ENCODE measurements around the gene RAD51C. TPM values are rescaled to one million over a fixed set of nuclear protein-coding genes. Genes with fewer than 3 reads are reported as not detected.

The RAD51C gene
- total RNA-seq, 4 donors from 2014 or later, result 7.9 to 18.4 (median 15.0) TPM

- H3K4me3 ChIP-seq (ENCODE audit: low read depth, poor library complexity, severe bottlenecking), result peak within 1 kb of the TSS; percentile 46
- intact Hi-C loops (cut with DNase I; ENCODE audit: low total_unique reads), result no loop called here
- no peak for TF ChIP-seq CTCF (IDR thresholded peaks at IDR 0.05)
- TF ChIP-seq POLR2A (IDR thresholded peaks at IDR 0.05), result no peak
- DNase-seq (ENCODE audit: low spot score in 2 of 2), result no peak
- 92% methylated on average over 11 to 19 of the region's 19 CpGs for WGBS, 2 donors
Measured at GRCh38 chr17:58691701-58692238, 632 bp upstream of the RAD51C start, which contains the start of gene TEX14. TEX14 (minus strand) TSS chr17:58692045; CDS start chr17:58652001, 40,044 bp downstream.

- TF ChIP-seq CTCF (IDR thresholded peaks at IDR 0.05) (no peak), POLR2A (IDR thresholded peaks at IDR 0.05) (no peak)
- WGBS, 2 donors, result 56 to 59% methylated on average over 8 of the region's 8 CpGs
- H3K4me3 ChIP-seq (ENCODE audit: low read depth, poor library complexity, severe bottlenecking), result no peak overlapping the region
- DNase-seq (ENCODE audit: low spot score in 2 of 2), result no peak
- intact Hi-C loops (cut with DNase I; ENCODE audit: low total_unique reads), result no loop called here
Measured at GRCh38 chr17:58693208-58693607, 806 bp downstream of the RAD51C start.

- TF ChIP-seq POLR2A (IDR thresholded peaks at IDR 0.05) (no peak), CTCF (IDR thresholded peaks at IDR 0.05) (no peak)
- H3K4me3 ChIP-seq (ENCODE audit: low read depth, poor library complexity, severe bottlenecking), result no peak overlapping the region
- DNase-seq (ENCODE audit: low spot score in 2 of 2), result no peak
- intact Hi-C loops (cut with DNase I; ENCODE audit: low total_unique reads), result no loop called here
- WGBS, 2 donors, result 66 to 70% methylated on average over 2 of the region's 2 CpGs
Measured at GRCh38 chr17:58693751-58694150, 1.3 kb downstream of the RAD51C start.

GRCh38 chr17:58694302-58694701 lies 1.9 kb downstream of the RAD51C start:
- WGBS, 2 donors, result 85 to 91% methylated on average over 8 of the region's 8 CpGs
- DNase-seq (ENCODE audit: low spot score in 2 of 2), result no peak
- no peak overlapping the region for H3K4me3 ChIP-seq (ENCODE audit: low read depth, poor library complexity, severe bottlenecking)
- TF ChIP-seq POLR2A (IDR thresholded peaks at IDR 0.05) (no peak), CTCF (IDR thresholded peaks at IDR 0.05) (no peak)
- intact Hi-C loops (cut with DNase I; ENCODE audit: low total_unique reads), result no loop called here

GRCh38 chr17:58694826-58695225 lies 2.4 kb downstream of the RAD51C start:
- H3K4me3 ChIP-seq (ENCODE audit: low read depth, poor library complexity, severe bottlenecking), result no peak overlapping the region
- intact Hi-C loops (cut with DNase I; ENCODE audit: low total_unique reads), result no loop called here
- TF ChIP-seq CTCF (IDR thresholded peaks at IDR 0.05) (no peak), POLR2A (IDR thresholded peaks at IDR 0.05) (no peak)
- 92 to 97% methylated on average over 1 of the region's 1 CpG for WGBS, 2 donors
- no peak for DNase-seq (ENCODE audit: low spot score in 2 of 2)

- intact Hi-C loops (cut with DNase I; ENCODE audit: low total_unique reads), result loop anchor here (5.0 kb wide), 1 partner anchor 308 kb away; no protein-coding TSS in a partner anchor
- 96 to 97% methylated on average over 11 of the region's 11 CpGs for WGBS, 2 donors
- no peak for DNase-seq (ENCODE audit: low spot score in 2 of 2)
- H3K4me3 ChIP-seq (ENCODE audit: low read depth, poor library complexity, severe bottlenecking), result no peak overlapping the region
- TF ChIP-seq POLR2A (IDR thresholded peaks at IDR 0.05) (no peak), CTCF (IDR thresholded peaks at IDR 0.05) (no peak)
Measured at GRCh38 chr17:58699771-58700170, 7.4 kb downstream of the RAD51C start.

Data from lower leg skin (tissue), 4 donors.